GM23338 (cell line): Measurements from ENCODE around the gene PXDN. TPM values are rescaled to one million over a fixed set of nuclear protein-coding genes. Genes with fewer than 3 reads are reported as not detected.

ENCODE experiments used
- ATAC-seq: fragments of 200-7000 bp; cut with Tn5 transposase; 3 replicates; pipeline ENCODE4 v1.9.1; 2020
- DNase-seq: peaks from one replicate; pipeline ENCODE4 v3.0.0-alpha.2; 2015; ENCODE audit warnings: low spot score
- H2AFZ ChIP-seq: fragments of 200-600 bp; sonication (generic); 2 replicates; pipeline ENCODE4 v1.8.0; 2016; ENCODE audit warnings: antibody characterized with exemption, mild to moderate bottlenecking, moderate library complexity
- H3F3A ChIP-seq: fragments of 200-600 bp; sonication (generic); replicated peaks from 2 replicates; pipeline ENCODE4 v1.8.0; 2017; ENCODE audit warnings: antibody characterized with exemption, mixed run types, low read depth
- H3K27ac ChIP-seq: fragments of 200-600 bp; sonication (generic); 2 replicates; pipeline ENCODE4 v1.6.1; 2016; ENCODE audit warnings: low read depth
- H3K27me3 ChIP-seq: fragments of 200-600 bp; sonication (generic); 2 replicates; pipeline ENCODE4 v1.8.0; 2016; ENCODE audit warnings: mild to moderate bottlenecking, mixed run types, moderate library complexity; ENCODE audit not compliant: insufficient read depth
- H3K36me3 ChIP-seq: fragments of 200-600 bp; sonication (generic); 2 replicates; pipeline ENCODE4 v1.8.0; 2016; ENCODE audit warnings: mild to moderate bottlenecking; ENCODE audit not compliant: insufficient read depth
- H3K4me1 ChIP-seq: fragments of 200-600 bp; sonication (generic); 2 replicates; pipeline ENCODE4 v1.8.0; 2016; ENCODE audit warnings: mild to moderate bottlenecking, moderate library complexity; ENCODE audit not compliant: insufficient read depth
- H3K4me2 ChIP-seq: fragments of 200-600 bp; sonication (generic); 2 replicates; pipeline ENCODE4 v1.7.1; 2017; ENCODE audit warnings: mixed run types
- H3K4me3 ChIP-seq: fragments of 200-600 bp; sonication (generic); 2 replicates; pipeline ENCODE4 v1.6.1; 2016; ENCODE audit warnings: mixed run types
- H3K79me2 ChIP-seq: fragments of 200-600 bp; sonication (generic); replicated peaks from 2 replicates; pipeline ENCODE4 v1.8.0; 2017; ENCODE audit warnings: mild to moderate bottlenecking; ENCODE audit not compliant: insufficient read depth
- H3K9me2 ChIP-seq: fragments of 200-600 bp; sonication (generic); 2 replicates; pipeline ENCODE4 v1.8.0; 2017; ENCODE audit not compliant: insufficient read depth
- H4K20me1 ChIP-seq: fragments of 200-600 bp; sonication (generic); replicated peaks from 2 replicates; pipeline ENCODE4 v1.8.0; 2017; ENCODE audit warnings: mild to moderate bottlenecking; ENCODE audit not compliant: insufficient read depth
- H3K27ac Mint-ChIP-seq: 2 replicates; pipeline ENCODE4 v1.8.0; 2020; ENCODE audit warnings: inconsistent platforms, mild to moderate bottlenecking, moderate library complexity, mixed read lengths
- H3K27me3 Mint-ChIP-seq: 3 replicates; pipeline ENCODE4 v1.8.0; 2022; ENCODE audit warnings: low read depth, mild to moderate bottlenecking, moderate library complexity, mixed read lengths, inconsistent platforms; ENCODE audit not compliant: insufficient read depth, poor library complexity
- H3K36me3 Mint-ChIP-seq: 3 replicates; pipeline ENCODE4 v1.8.0; 2021; ENCODE audit warnings: low read depth, mild to moderate bottlenecking, inconsistent platforms, moderate library complexity, mixed read lengths
- H3K4me1 Mint-ChIP-seq: 3 replicates; pipeline ENCODE4 v1.8.0; 2020; ENCODE audit warnings: mild to moderate bottlenecking, inconsistent platforms, mixed read lengths
- H3K4me3 Mint-ChIP-seq: 3 replicates; pipeline ENCODE4 v1.8.0; 2021; ENCODE audit warnings: moderate library complexity, mild to moderate bottlenecking, inconsistent platforms, mixed read lengths
- H3K9me3 Mint-ChIP-seq: 3 replicates; pipeline ENCODE4 v1.8.0; 2020; ENCODE audit warnings: moderate library complexity, mild to moderate bottlenecking, inconsistent platforms, mixed read lengths
- CREB1 ChIP-seq: fragments of 250-450 bp; sonication (Bioruptor Pico); IDR thresholded peaks from 2 replicates; pipeline ENCODE4 v1.5.0; 2020; ENCODE audit warnings: low read depth, mild to moderate bottlenecking, moderate library complexity
- EZH2 ChIP-seq: fragments of 200-600 bp; sonication (generic); IDR thresholded peaks from one replicate; pipeline ENCODE4 v1.8.0; 2017; ENCODE audit warnings: antibody characterized with exemption, mild to moderate bottlenecking, low read depth; ENCODE audit not compliant: unreplicated experiment
- EZH2phosphoT487 ChIP-seq: fragments of 200-600 bp; sonication (generic); IDR thresholded peaks from one replicate; pipeline ENCODE4 v1.8.1; 2018; ENCODE audit warnings: antibody characterized with exemption; ENCODE audit not compliant: unreplicated experiment
- JUNB ChIP-seq: IDR thresholded peaks from one replicate; pipeline ENCODE4 v1.6.1; 2016; ENCODE audit warnings: antibody characterized with exemption; ENCODE audit not compliant: unreplicated experiment
- NANOG ChIP-seq: IDR thresholded peaks from 2 replicates; pipeline ENCODE4 v1.6.1; 2016; ENCODE audit warnings: antibody characterized with exemption, borderline replicate concordance
- POLR2AphosphoS5 ChIP-seq: IDR thresholded peaks from 2 replicates; pipeline ENCODE4 v1.6.1; 2016; ENCODE audit warnings: antibody characterized with exemption, low read depth
- STAT1 ChIP-seq: IDR thresholded peaks from one replicate; pipeline ENCODE4 v1.6.1; 2016; ENCODE audit warnings: antibody characterized with exemption; ENCODE audit not compliant: unreplicated experiment
- ZNF114 ChIP-seq: fragments of 250-450 bp; sonication (Bioruptor Pico); IDR thresholded peaks from 2 replicates; pipeline ENCODE4 v1.5.0; 2020; ENCODE audit warnings: mild to moderate bottlenecking, moderate library complexity
- ZNF331 ChIP-seq: fragments of 250-450 bp; sonication (Bioruptor Pico); IDR thresholded peaks from 2 replicates; pipeline ENCODE4 v1.5.0; 2020; ENCODE audit warnings: low read depth, mild to moderate bottlenecking, moderate library complexity
- polyA plus RNA-seq: library from polyadenylated mRNA; unstranded; fragments of >200 nt; fragmentation: Nextera tagmentation; extraction: Ambion mirVana; gene quantifications from 2 replicates; pipeline ENCODE4 v1.2.1, GENCODE V29; 2016
- total RNA-seq: library from RNA; depleted of rRNA; stranded (reverse); fragments of >200 nt; shearing (Covaris generic); gene quantifications from 2 replicates; pipeline ENCODE4 v1.2.3, GENCODE V29; 2014
- TF ChIP-seq, protein P1 (sequence below): IDR thresholded peaks from 2 replicates; pipeline ENCODE4 v1.6.1; 2016; ENCODE audit warnings: antibody characterized with exemption
- TF ChIP-seq, protein P2 (sequence below): fragments of 250-450 bp; sonication (Bioruptor Pico); IDR thresholded peaks from 2 replicates; pipeline ENCODE4 v1.5.0; 2020; ENCODE audit warnings: mild to moderate bottlenecking, moderate library complexity
- TF ChIP-seq, protein P3 (sequence below): IDR thresholded peaks from one replicate; pipeline ENCODE4 v1.6.1; 2018; ENCODE audit warnings: antibody characterized with exemption; ENCODE audit not compliant: unreplicated experiment
- TF ChIP-seq, protein P4 (sequence below), 2 experiments: fragments of 200-600 bp in 1 of 2; sonication (generic) in 1 of 2; conservative IDR thresholded peaks; 2 replicates each; pipeline versions ENCODE4 v1.5.1 to v1.6.1; 2016 to 2017; ENCODE audit warnings: antibody characterized with exemption in 2 of 2, low read depth in 2 of 2, mild to moderate bottlenecking in 2 of 2, moderate library complexity in 1 of 2

PXDN gene
- total and polyA plus RNA-seq, 2 experiments from 2014 or later = 42.2 to 225 TPM

DNA sequence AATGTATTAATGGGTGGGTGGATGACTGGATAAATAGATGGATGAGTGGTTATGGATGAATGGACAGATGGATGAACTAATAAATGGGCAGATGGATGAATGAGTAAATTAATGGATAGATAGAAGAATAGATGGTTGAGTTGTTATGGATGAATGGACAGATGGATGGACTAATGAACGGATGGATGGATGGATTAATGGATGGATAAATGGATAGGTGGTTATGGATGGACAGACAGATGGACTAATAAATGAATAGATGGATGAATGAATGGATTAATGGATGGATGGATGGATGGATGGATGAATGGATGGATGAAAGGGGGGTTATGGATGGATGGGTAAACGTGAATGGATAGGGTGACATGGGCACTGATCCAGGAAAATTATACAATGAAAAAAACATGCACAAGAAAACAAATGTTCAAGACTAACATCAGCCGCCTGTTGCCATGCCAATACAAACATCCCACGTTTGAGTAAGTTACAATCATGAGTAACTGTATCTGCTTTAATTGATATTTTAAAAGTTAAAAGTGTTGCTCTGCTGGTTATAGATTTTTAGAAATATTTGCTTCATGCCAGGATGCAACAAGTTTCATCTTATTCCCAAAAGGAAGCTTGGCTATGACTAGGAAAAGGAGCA lies 20.8 kb downstream of the PXDN start:
- Histone ChIP-seq H3K36me3 (no peaks in the 10 kb centered on the region), H3K27ac (no peak overlapping the region), H3F3A (no peaks in the 10 kb centered on the region), H3K4me1 (peaks cover 5% of the 10 kb centered on the region), H3K4me3 (no peak overlapping the region), H3K9me2 (0 out of 2 replicates have a peak, but pooled peaks cover 8% of the 10 kb centered on the region), H3K27me3 (no peaks in the 10 kb centered on the region), H4K20me1 (peaks cover 19% of the 10 kb centered on the region; the same call in 1 of the 2 replicates), H3K79me2 (peaks cover 82% of the 10 kb centered on the region), H2AFZ (no peak overlapping the region), H3K4me2 (no peak overlapping the region)
- H3K4me1 Mint-ChIP-seq = peaks cover 29% of the 10 kb centered on the region
- H3K27ac Mint-ChIP-seq = no peak overlapping the region
- no peak overlapping the region for H3K4me3 Mint-ChIP-seq
- no peaks in the 10 kb centered on the region; the same call in 2 of the 3 replicates for H3K9me3 Mint-ChIP-seq
- TF ChIP-seq CREB1 (CRISPR knock-in tag) (no peak), ZNF114 (no peak), JUNB (no peak), EZH2 (no peak), NANOG (no peak), EZH2phosphoT487 (no peak), ZNF331 (CRISPR knock-in tag) (no peak), POLR2AphosphoS5 (no peak), STAT1 (no peak)
- TF ChIP-seq, protein P1, sequence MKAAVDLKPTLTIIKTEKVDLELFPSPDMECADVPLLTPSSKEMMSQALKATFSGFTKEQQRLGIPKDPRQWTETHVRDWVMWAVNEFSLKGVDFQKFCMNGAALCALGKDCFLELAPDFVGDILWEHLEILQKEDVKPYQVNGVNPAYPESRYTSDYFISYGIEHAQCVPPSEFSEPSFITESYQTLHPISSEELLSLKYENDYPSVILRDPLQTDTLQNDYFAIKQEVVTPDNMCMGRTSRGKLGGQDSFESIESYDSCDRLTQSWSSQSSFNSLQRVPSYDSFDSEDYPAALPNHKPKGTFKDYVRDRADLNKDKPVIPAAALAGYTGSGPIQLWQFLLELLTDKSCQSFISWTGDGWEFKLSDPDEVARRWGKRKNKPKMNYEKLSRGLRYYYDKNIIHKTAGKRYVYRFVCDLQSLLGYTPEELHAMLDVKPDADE = no peak
- TF ChIP-seq, protein P2, sequence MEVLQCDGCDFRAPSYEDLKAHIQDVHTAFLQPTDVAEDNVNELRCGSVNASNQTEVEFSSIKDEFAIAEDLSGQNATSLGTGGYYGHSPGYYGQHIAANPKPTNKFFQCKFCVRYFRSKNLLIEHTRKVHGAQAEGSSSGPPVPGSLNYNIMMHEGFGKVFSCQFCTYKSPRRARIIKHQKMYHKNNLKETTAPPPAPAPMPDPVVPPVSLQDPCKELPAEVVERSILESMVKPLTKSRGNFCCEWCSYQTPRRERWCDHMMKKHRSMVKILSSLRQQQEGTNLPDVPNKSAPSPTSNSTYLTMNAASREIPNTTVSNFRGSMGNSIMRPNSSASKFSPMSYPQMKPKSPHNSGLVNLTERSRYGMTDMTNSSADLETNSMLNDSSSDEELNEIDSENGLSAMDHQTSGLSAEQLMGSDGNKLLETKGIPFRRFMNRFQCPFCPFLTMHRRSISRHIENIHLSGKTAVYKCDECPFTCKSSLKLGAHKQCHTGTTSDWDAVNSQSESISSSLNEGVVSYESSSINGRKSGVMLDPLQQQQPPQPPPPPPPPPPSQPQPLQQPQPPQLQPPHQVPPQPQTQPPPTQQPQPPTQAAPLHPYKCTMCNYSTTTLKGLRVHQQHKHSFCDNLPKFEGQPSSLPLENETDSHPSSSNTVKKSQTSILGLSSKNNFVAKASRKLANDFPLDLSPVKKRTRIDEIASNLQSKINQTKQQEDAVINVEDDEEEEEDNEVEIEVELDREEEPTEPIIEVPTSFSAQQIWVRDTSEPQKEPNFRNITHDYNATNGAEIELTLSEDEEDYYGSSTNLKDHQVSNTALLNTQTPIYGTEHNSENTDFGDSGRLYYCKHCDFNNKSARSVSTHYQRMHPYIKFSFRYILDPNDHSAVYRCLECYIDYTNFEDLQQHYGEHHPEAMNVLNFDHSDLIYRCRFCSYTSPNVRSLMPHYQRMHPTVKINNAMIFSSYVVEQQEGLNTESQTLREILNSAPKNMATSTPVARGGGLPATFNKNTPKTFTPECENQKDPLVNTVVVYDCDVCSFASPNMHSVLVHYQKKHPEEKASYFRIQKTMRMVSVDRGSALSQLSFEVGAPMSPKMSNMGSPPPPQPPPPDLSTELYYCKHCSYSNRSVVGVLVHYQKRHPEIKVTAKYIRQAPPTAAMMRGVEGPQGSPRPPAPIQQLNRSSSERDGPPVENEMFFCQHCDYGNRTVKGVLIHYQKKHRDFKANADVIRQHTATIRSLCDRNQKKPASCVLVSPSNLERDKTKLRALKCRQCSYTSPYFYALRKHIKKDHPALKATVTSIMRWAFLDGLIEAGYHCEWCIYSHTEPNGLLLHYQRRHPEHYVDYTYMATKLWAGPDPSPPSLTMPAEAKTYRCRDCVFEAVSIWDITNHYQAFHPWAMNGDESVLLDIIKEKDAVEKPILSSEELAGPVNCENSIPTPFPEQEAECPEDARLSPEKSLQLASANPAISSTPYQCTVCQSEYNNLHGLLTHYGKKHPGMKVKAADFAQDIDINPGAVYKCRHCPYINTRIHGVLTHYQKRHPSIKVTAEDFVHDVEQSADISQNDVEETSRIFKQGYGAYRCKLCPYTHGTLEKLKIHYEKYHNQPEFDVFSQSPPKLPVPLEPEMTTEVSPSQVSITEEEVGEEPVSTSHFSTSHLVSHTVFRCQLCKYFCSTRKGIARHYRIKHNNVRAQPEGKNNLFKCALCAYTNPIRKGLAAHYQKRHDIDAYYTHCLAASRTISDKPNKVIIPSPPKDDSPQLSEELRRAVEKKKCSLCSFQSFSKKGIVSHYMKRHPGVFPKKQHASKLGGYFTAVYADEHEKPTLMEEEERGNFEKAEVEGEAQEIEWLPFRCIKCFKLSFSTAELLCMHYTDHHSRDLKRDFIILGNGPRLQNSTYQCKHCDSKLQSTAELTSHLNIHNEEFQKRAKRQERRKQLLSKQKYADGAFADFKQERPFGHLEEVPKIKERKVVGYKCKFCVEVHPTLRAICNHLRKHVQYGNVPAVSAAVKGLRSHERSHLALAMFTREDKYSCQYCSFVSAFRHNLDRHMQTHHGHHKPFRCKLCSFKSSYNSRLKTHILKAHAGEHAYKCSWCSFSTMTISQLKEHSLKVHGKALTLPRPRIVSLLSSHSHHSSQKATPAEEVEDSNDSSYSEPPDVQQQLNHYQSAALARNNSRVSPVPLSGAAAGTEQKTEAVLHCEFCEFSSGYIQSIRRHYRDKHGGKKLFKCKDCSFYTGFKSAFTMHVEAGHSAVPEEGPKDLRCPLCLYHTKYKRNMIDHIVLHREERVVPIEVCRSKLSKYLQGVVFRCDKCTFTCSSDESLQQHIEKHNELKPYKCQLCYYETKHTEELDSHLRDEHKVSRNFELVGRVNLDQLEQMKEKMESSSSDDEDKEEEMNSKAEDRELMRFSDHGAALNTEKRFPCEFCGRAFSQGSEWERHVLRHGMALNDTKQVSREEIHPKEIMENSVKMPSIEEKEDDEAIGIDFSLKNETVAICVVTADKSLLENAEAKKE (CRISPR knock-in tag) = no peak
- TF ChIP-seq, protein P3, sequence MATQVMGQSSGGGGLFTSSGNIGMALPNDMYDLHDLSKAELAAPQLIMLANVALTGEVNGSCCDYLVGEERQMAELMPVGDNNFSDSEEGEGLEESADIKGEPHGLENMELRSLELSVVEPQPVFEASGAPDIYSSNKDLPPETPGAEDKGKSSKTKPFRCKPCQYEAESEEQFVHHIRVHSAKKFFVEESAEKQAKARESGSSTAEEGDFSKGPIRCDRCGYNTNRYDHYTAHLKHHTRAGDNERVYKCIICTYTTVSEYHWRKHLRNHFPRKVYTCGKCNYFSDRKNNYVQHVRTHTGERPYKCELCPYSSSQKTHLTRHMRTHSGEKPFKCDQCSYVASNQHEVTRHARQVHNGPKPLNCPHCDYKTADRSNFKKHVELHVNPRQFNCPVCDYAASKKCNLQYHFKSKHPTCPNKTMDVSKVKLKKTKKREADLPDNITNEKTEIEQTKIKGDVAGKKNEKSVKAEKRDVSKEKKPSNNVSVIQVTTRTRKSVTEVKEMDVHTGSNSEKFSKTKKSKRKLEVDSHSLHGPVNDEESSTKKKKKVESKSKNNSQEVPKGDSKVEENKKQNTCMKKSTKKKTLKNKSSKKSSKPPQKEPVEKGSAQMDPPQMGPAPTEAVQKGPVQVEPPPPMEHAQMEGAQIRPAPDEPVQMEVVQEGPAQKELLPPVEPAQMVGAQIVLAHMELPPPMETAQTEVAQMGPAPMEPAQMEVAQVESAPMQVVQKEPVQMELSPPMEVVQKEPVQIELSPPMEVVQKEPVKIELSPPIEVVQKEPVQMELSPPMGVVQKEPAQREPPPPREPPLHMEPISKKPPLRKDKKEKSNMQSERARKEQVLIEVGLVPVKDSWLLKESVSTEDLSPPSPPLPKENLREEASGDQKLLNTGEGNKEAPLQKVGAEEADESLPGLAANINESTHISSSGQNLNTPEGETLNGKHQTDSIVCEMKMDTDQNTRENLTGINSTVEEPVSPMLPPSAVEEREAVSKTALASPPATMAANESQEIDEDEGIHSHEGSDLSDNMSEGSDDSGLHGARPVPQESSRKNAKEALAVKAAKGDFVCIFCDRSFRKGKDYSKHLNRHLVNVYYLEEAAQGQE = no peak
- TF ChIP-seq, protein P4, sequence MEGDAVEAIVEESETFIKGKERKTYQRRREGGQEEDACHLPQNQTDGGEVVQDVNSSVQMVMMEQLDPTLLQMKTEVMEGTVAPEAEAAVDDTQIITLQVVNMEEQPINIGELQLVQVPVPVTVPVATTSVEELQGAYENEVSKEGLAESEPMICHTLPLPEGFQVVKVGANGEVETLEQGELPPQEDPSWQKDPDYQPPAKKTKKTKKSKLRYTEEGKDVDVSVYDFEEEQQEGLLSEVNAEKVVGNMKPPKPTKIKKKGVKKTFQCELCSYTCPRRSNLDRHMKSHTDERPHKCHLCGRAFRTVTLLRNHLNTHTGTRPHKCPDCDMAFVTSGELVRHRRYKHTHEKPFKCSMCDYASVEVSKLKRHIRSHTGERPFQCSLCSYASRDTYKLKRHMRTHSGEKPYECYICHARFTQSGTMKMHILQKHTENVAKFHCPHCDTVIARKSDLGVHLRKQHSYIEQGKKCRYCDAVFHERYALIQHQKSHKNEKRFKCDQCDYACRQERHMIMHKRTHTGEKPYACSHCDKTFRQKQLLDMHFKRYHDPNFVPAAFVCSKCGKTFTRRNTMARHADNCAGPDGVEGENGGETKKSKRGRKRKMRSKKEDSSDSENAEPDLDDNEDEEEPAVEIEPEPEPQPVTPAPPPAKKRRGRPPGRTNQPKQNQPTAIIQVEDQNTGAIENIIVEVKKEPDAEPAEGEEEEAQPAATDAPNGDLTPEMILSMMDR (conservative IDR thresholded peaks at IDR 0.05; ENCODE audit: low read depth in 2 of 2) = no peak
- H3K36me3 Mint-ChIP-seq = 0 out of 3 replicates have a peak, but pooled peaks cover 6% of the 10 kb centered on the region
- peaks cover 2% of the 10 kb centered on the region for H3K27me3 Mint-ChIP-seq
- ATAC-seq (no peak), DNase-seq (no peak)
